Measurements from ENCODE around the gene CTCFL. TPM values are rescaled to one million over a fixed set of nuclear protein-coding genes. Genes with fewer than 3 reads are reported as not detected.

CTCFL gene
- polyA plus RNA-seq, 1 donor from 2014 or later: not detected

DNA sequence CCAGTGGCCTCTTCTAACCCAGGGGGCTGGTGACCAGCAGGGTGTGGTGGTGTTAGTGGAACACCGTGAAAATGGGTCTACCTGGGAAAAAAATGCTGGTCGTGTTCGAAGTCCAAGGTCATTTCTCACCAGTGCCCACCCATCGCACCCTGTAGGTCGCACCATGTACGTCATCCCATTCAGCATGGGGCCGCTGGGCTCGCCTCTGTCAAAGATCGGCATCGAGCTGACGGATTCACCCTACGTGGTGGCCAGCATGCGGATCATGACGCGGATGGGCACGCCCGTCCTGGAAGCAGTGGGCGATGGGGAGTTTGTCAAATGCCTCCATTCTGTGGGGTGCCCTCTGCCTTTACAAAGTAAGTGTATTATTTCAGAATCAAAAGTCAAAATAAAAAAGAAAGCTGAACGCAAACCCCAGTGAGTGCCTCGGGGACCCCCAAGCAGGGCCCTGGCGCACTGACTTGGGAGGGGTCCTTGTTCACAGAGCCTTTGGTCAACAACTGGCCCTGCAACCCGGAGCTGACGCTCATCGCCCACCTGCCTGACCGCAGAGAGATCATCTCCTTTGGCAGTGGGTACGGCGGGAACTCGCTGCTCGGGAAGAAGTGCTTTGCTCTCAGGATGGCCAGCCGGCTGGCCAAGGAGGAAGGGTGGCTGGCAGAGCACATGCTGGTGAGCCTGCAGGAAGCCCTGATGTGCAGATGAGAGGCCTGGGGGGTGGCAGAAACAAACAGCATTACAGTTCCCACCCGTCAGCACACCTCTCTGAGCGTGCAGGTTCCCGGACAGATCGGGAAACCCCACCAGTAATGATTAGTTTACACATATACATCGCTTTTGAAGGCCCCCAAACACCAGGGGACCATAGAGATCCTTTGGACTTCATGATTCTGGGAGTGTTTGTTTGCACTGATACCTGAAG is 37.9 kb upstream of the CTCFL start:
- H3K9me3 ChIP-seq (ENCODE audit: low read length): no peaks in the 10 kb centered on the region
- H3K9ac ChIP-seq (ENCODE audit: low read length): no peak overlapping the region
- no peak overlapping the region for H2AFZ ChIP-seq (ENCODE audit: low read depth, low read length)
- no peaks in the 10 kb centered on the region for H3K79me2 ChIP-seq (replicated peaks; ENCODE audit: insufficient read depth, low read length)
- no peaks in the 10 kb centered on the region for H3K9me2 ChIP-seq (ENCODE audit: insufficient read depth, low read length)
- no peak overlapping the region for H3K27ac ChIP-seq (ENCODE audit: low read length)
- H3K4me3 ChIP-seq (ENCODE audit: low read length): no peak overlapping the region
- H4K20me1 ChIP-seq (ENCODE audit: insufficient read depth): no peaks in the 10 kb centered on the region
- TF ChIP-seq, protein P1, sequence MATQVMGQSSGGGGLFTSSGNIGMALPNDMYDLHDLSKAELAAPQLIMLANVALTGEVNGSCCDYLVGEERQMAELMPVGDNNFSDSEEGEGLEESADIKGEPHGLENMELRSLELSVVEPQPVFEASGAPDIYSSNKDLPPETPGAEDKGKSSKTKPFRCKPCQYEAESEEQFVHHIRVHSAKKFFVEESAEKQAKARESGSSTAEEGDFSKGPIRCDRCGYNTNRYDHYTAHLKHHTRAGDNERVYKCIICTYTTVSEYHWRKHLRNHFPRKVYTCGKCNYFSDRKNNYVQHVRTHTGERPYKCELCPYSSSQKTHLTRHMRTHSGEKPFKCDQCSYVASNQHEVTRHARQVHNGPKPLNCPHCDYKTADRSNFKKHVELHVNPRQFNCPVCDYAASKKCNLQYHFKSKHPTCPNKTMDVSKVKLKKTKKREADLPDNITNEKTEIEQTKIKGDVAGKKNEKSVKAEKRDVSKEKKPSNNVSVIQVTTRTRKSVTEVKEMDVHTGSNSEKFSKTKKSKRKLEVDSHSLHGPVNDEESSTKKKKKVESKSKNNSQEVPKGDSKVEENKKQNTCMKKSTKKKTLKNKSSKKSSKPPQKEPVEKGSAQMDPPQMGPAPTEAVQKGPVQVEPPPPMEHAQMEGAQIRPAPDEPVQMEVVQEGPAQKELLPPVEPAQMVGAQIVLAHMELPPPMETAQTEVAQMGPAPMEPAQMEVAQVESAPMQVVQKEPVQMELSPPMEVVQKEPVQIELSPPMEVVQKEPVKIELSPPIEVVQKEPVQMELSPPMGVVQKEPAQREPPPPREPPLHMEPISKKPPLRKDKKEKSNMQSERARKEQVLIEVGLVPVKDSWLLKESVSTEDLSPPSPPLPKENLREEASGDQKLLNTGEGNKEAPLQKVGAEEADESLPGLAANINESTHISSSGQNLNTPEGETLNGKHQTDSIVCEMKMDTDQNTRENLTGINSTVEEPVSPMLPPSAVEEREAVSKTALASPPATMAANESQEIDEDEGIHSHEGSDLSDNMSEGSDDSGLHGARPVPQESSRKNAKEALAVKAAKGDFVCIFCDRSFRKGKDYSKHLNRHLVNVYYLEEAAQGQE (IDR thresholded peaks at IDR 0.05; ENCODE audit: borderline replicate concordance): no peak
- TF ChIP-seq RAD21 (conservative IDR thresholded peaks at IDR 0.05) (no peak), POLR2AphosphoS5 (IDR thresholded peaks at IDR 0.05) (no peak), MXI1 (conservative IDR thresholded peaks at IDR 0.05; ENCODE audit: poor library complexity, severe bottlenecking) (no peak), TAF1 (IDR thresholded peaks at IDR 0.05; ENCODE audit: low read depth) (no peak), SMC3 (conservative IDR thresholded peaks at IDR 0.05; ENCODE audit: poor library complexity) (no peak), EZH2 (IDR thresholded peaks at IDR 0.05; ENCODE audit: borderline replicate concordance, insufficient read depth, low read length, poor library complexity, severe bottlenecking) (no peak), EP300 (conservative IDR thresholded peaks at IDR 0.05; ENCODE audit: poor library complexity, severe bottlenecking) (no peak)
- TF ChIP-seq, protein P2, sequence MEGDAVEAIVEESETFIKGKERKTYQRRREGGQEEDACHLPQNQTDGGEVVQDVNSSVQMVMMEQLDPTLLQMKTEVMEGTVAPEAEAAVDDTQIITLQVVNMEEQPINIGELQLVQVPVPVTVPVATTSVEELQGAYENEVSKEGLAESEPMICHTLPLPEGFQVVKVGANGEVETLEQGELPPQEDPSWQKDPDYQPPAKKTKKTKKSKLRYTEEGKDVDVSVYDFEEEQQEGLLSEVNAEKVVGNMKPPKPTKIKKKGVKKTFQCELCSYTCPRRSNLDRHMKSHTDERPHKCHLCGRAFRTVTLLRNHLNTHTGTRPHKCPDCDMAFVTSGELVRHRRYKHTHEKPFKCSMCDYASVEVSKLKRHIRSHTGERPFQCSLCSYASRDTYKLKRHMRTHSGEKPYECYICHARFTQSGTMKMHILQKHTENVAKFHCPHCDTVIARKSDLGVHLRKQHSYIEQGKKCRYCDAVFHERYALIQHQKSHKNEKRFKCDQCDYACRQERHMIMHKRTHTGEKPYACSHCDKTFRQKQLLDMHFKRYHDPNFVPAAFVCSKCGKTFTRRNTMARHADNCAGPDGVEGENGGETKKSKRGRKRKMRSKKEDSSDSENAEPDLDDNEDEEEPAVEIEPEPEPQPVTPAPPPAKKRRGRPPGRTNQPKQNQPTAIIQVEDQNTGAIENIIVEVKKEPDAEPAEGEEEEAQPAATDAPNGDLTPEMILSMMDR (IDR thresholded peaks at IDR 0.05; ENCODE audit: poor library complexity, severe bottlenecking): no peak
- H3K36me3 ChIP-seq (ENCODE audit: insufficient read depth, low read length): no peaks in the 10 kb centered on the region
- no peaks in the 10 kb centered on the region for H3K27me3 ChIP-seq (ENCODE audit: insufficient read depth, low read depth, low read length)
- H3K4me2 ChIP-seq (ENCODE audit: low read length): no peak overlapping the region
- H3F3A ChIP-seq (ENCODE audit: insufficient read depth, low read length, poor library complexity, severe bottlenecking): no peaks in the 10 kb centered on the region

DNA sequence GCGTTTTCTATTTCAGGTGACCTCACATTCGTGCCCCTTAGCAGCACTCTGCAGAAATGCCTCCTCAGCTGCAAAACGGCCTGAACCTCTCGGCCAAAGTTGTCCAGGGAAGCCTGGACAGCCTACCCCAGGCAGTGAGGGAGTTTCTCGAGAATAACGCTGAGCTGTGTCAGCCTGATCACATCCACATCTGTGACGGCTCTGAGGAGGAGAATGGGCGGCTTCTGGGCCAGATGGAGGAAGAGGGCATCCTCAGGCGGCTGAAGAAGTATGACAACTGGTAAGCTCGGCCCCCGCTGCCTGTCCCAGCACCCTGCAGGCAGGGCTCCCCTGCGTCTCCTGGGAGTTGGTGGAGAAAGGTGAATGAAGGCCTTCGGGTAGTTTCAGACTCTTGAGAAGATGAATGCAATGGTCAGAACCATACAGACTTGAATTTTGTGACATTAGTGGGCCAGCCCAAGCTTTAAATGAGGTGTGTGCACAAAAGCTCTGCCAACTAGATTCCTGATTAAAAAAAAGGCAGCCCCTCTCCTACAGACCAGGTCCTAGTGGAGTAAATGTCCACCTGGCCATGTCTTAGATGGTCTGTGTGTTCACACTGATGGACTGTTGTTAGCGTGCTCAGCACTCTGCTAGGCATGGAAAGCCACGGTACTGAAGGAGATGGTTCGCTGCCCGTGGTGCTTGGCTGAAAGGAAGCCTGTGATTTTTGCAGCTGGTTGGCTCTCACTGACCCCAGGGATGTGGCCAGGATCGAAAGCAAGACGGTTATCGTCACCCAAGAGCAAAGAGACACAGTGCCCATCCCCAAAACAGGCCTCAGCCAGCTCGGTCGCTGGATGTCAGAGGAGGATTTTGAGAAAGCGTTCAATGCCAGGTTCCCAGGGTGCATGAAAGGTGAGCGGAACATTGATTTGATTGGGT is 36.7 kb upstream of the CTCFL start:
- H3K27ac ChIP-seq (ENCODE audit: low read length): no peak overlapping the region
- no peaks in the 10 kb centered on the region for H3K9me2 ChIP-seq (ENCODE audit: insufficient read depth, low read length)
- no peak overlapping the region for H2AFZ ChIP-seq (ENCODE audit: low read depth, low read length)
- H3K4me2 ChIP-seq (ENCODE audit: low read length): no peak overlapping the region
- TF ChIP-seq, protein P2 (IDR thresholded peaks at IDR 0.05; ENCODE audit: poor library complexity, severe bottlenecking): no peak
- TF ChIP-seq SMC3 (conservative IDR thresholded peaks at IDR 0.05; ENCODE audit: poor library complexity): no peak
- no peak for TF ChIP-seq MXI1 (conservative IDR thresholded peaks at IDR 0.05; ENCODE audit: poor library complexity, severe bottlenecking)
- TF ChIP-seq, protein P1 (IDR thresholded peaks at IDR 0.05; ENCODE audit: borderline replicate concordance): no peak
- H3K9ac ChIP-seq (ENCODE audit: low read length): no peak overlapping the region
- no peaks in the 10 kb centered on the region for H3F3A ChIP-seq (ENCODE audit: insufficient read depth, low read length, poor library complexity, severe bottlenecking)
- H3K36me3 ChIP-seq (ENCODE audit: insufficient read depth, low read length): no peaks in the 10 kb centered on the region
- H4K20me1 ChIP-seq (ENCODE audit: insufficient read depth): no peaks in the 10 kb centered on the region
- no peaks in the 10 kb centered on the region for H3K9me3 ChIP-seq (ENCODE audit: low read length)
- no peaks in the 10 kb centered on the region for H3K79me2 ChIP-seq (replicated peaks; ENCODE audit: insufficient read depth, low read length)
- H3K4me3 ChIP-seq (ENCODE audit: low read length): no peak overlapping the region
- H3K27me3 ChIP-seq (ENCODE audit: insufficient read depth, low read depth, low read length): no peaks in the 10 kb centered on the region

Data from neural cell (in vitro differentiated cells).